ENCODE measurements around the gene PBX1.

PBX1 gene

DNA sequence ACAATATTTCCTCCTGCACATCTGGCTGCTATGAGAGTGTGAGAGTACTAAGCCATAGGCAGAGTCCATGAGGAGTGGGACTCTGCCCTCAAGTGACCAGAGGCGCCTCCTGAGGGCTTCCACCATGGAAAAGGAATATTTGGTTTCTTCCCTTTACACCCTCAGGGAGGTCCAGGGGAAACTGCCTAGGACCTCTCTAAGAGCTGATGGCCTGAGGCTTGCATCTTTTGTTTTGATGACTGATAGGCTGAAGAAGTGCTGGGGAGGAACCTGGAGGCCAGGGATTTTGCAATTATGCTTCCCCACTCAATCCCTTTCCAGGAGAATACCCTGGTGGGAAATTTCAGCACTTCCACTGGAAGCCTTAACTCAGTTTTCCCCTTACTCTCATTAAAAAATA, 111.0 kb downstream of the PBX1 start:
- no peak for DNase-seq (ENCODE audit: low spot score)

DNA sequence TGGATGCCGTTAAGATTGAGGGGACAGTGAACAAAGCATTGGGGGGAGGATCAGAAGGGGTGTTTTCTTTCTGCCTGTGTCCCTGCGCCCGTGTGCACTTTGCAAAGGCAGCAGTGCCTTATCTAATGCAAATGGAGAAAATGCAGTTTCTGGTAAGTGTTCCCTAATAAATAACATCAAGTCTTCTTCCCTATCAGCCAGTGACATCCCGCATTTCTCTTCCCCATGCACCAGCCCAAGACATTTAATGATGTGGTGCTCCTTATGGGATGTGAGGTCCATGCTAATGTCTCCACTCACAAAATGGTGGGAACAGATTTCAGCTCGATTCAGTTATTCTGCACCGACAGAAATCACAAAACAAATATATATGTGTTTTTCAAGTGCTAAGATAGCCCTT, 111.8 kb downstream of the PBX1 start:
- no peak for DNase-seq (ENCODE audit: low spot score)

- no peak for DNase-seq (ENCODE audit: low spot score)
Measured at GRCh38 chr1:164671323-164671965, 112.5 kb downstream of the PBX1 start.

DNA sequence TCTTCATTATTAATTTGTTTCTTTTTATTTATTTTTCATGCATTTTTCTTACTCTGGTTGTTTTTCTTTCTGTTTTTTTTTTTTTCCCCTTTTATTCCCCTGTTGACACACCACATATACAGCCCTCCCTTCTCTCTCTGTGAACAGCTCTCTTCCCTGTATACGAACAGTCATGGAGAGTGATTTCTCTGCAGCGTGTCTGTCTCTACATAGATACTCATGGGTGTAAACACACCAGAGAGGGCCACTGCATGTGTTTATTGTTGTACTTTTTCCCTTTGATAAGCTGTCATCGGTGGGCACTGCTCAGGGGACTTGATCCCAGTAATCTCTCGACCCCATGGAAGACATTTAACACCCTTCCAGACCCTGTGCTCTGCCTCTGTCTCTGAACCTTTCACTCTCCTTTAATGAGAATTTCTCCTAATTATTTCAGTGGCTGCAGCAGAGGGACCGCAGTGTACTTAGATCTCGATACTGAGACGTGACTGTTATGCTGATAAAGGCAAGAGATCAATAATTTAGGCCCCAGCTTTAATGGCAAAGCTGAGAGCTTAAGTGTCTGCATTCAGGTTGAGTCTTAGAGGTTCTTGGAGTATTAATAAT, 113.1 kb downstream of the PBX1 start:
- DNase-seq (ENCODE audit: low spot score), result no peak

DNA sequence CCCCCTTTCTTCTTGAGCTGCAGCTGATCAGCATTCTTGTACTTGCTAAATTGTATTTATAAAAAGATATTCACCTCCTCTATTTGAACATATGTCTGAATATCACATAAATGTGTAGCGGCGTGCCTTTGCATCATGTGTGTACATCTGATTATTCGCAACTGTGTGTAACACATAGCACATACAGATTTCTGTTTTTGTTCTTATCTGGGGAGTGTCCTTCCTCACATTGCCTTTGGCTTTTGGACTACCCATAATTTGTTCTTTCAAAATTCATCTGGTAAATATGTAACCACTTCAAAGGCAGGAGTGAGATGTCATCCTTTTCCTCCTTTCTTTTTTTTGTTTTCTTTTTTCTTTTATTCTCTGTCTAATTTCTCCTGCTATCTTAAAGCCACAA, 113.6 kb downstream of the PBX1 start:
- DNase-seq (ENCODE audit: low spot score), result no peak

DNA sequence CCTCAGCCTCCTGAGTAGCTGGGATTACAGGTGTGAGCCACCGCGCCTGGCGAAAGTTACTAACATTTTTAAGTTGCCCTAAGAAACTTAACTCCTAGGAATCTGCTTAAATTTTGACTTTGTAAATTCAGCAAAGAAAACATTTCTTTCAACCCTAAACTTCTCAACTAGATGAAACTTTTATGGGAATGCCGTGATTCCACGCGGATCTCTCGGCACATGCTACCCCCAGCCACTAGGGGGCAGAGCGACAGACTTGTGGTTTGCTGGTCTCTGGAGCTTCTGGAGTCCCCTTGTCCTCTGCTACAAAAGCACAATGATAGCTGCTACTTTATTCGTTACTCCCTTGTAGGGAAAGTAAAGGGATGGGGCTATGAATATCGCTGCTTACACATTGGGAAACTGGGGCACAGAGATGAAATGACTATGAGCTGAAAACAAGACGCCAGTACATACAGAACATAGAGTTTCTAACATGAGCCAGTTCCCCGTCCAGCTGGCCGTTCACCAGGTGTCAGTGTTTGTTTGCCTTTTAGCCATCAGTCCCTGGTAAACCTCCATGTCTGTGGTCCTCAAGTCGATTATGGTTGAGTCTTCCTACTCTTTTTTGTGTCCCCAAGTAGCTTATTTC, 114.7 kb downstream of the PBX1 start:
- DNase-seq (ENCODE audit: low spot score), result no peak

- DNase-seq (ENCODE audit: low spot score), result peak; percentile 14
Measured at GRCh38 chr1:164675342-164675904, 116.4 kb downstream of the PBX1 start.

DNA sequence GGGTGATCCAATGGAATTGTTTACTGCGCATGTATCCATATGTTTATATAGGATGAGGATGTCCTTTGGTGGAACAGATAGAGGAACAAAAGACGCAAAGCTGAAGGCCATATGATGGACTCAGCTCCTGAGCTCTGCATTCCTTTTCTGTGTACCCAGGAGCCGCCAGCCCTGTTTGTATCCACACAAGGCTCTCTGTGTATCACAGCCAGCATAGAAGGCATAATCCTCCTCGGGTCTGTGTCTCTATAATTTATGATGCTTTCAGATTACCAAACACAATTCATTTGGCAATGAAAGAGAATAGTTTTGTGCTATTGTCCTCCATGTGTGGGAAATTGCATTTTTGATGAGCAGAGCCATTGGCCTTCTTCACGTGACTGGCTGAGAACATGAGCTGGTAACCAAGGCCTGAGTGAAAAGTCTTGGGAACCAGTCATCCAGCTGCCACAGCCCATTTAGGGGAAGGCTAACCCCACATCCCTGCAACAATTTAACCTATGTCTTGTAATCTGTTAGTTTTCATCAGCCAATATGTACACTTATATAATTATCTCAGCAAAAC, 119.2 kb downstream of the PBX1 start:
- DNase-seq (ENCODE audit: low spot score), result peak; percentile 34

DNA sequence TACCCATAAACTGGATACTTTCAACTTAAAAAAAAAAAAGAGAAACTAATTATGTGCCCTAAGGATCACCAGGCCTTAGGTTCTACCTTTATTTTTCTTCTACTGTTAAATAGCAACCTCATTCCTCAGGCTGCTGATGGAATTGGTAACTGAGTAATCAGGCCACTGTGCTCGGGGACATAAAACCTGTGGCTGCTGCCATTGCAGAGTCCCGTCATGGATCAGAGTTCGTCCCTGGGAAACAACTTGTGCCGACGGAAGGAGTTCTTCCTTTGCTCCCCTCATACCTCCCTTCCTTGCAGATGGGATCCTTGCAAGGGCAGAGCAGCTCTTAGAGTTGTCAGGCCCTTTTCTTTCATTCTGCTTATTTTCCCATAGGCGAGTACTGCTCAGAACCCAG, 123.6 kb downstream of the PBX1 start:
- DNase-seq (ENCODE audit: low spot score), result no peak

- no peak for DNase-seq (ENCODE audit: low spot score)
Measured at GRCh38 chr1:164683235-164683634, 124.3 kb downstream of the PBX1 start.

DNA sequence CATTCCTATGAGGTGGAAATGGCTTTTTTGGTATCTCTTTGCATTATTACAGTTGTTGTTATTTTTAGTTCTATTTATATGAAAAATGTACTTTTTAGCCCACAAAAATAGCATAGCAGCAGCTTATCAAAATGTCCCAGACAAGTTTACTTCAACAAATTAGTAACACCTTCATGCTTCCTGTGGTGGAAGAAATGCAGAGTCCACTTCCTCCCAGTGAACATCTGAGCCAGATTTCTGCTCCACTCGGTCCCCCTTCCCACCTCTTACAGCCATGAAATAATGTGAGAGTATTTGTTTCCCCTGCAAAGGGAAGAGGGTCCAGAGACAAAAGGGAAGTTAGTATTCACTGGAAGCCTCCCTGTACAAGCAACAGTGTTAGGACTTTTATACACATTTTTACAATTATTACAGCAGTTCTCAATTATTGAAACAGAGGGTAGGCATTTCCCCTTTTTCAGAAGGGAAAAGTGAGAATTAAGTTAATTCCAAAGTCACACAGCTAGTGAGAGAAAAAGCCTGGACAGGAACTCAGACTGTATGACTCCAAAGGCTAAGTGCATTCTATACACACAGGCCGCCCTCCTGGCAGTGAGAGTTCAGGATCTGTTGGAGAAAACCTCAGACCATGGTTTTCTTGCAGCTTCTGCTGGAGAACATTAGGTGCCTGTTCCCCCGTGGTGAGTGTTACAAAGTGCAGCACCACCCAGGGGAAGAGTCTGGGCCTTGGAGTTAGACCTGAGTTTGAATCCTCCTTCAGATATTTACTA, 126.5 kb downstream of the PBX1 start:
- no peak for DNase-seq (ENCODE audit: low spot score)

- no peak for DNase-seq (ENCODE audit: low spot score)
Measured at GRCh38 chr1:164687777-164688176, 128.8 kb downstream of the PBX1 start.

DNA sequence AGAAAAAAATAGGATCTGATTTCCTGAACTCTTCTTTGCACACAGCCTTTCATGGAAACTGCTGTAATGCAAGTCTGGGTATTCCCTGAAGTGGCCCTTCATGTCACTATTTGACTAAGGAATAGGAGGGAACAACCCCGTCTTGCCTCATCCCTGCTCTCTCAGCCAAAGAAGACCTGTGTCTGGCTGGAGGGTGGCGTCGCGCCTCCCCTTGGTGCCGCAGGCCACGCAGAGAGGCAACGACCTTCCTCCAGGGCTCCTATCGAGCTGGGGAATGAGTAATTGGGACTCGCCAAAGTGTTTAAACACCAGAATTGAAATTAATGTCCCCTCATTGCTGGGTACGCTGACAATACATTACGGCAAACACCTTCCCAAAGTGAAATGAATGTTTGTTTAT, 129.8 kb downstream of the PBX1 start:
- no peak for DNase-seq (ENCODE audit: low spot score)

DNA sequence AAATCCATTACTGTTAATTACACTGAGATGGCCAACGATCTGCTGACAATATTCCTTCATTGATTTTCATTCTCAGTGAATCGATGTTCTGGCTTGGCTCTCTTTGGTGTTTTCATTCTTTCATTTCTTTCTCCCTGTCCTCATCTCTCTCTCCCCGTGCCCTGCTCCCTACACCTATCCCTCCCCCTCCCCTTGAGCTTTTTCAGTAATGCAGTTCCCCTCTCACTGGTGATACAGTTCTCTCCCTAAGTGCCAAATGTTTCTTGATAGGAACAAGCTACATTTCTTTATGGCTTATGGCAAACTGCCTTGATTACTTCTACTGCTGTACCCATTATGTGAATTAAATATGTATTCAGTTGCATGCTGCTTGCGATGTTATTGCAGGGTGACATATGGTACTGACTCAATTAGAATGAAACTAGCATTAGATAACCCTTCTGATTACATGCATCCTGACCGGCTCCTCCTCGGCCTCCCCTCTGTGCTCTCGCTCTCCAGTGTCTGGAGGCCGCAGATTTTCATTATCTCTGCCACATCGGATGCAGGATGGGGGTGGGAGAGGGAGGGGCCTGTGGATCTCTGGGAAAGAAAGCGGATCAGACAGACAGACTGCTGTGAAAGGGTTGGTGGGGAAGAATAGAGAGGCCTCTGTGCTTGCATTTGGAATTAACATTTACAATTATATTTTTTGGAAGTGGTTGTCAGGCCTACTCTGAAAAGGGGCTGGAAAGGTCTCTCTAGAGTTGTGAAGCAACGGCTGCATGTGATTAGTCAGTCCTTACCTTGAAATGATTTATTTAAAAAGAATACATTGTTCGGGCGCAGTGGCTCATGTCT, 130.9 kb downstream of the PBX1 start:
- no peak for DNase-seq (ENCODE audit: low spot score)

DNA sequence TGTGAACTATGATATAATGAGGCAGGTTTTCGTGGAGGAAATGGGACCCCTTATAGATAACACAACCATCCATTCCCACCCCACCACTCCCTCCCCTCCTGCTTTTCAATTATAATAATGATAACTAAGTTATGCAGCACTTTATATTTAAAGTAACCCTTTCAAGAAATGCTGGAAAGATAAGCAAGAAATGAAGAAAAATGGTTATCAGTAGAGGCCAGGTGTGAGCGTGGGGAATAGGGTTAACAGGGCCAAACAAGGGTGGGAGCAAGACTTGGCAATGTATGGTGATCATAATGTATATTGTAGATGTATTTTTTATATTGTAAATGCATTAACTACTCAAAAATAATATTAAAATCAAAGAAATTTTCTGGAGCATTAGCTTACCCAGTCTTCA, 133.4 kb downstream of the PBX1 start:
- DNase-seq (ENCODE audit: low spot score), result no peak

GRCh38 chr1:164693564-164694359, 134.8 kb downstream of the PBX1 start:
- no peak for DNase-seq (ENCODE audit: low spot score)

- no peak for DNase-seq (ENCODE audit: low spot score)
Measured at GRCh38 chr1:164694505-164694904, 135.5 kb downstream of the PBX1 start.

DNA sequence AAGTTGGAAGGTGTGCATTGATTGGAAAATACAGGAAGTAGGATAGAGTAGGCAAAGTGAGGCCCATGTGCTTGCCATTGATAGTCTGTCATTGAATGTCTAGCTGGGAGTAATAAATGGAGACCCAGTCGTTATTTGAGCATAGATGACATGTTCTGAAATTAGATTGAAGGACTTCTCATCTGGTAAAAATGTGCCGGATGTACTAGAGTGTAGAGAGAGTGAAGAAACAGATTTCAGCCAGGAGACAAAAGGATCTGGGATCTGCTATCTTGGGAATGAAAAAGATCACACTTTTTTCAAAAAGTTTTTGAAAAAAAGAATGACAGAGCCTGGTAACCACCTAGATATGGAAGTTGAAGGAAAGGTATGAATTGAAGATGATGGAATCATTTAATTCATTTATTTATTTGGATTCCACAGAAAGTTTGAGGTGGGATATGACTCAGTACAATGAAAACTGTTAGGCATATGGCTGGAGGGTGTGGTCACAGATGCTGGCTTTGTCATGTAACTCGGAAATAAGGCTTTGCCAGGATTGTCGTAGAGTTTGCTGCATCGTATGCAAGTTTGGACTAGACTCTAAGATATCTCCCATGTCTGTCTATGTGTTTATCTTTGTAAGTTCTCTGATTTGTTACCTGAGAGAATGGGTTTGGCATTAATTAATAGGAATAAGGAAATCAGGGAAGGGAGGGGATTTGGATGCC, 137.1 kb downstream of the PBX1 start:
- DNase-seq (ENCODE audit: low spot score), result peak; percentile 82

- DNase-seq (ENCODE audit: low spot score), result no peak
Measured at GRCh38 chr1:164699815-164700491, 141.0 kb downstream of the PBX1 start.

All from AG20443 (cell line).